GM21717 (cell line): Measurements from ENCODE around the gene SLC24A3.

Source experiments
- ATAC-seq: cut with Tn5 transposase; IDR thresholded peaks from one replicate; pipeline ENCODE4 v1.9.1; 2021; ENCODE audit warnings: mild to moderate bottlenecking, moderate library complexity; ENCODE audit not compliant: unreplicated experiment

Gene SLC24A3

GRCh38 chr20:19335916-19336315, 123.5 kb downstream of the SLC24A3 start:
- no peak for ATAC-seq

GRCh38 chr20:19336631-19337030, 124.2 kb downstream of the SLC24A3 start:
- no peak for ATAC-seq

GRCh38 chr20:19338380-19338779, 125.9 kb downstream of the SLC24A3 start:
- no peak for ATAC-seq

- ATAC-seq, result no peak
Observed at GRCh38 chr20:19338960-19339359, 126.5 kb downstream of the SLC24A3 start.

GRCh38 chr20:19341348-19342053, 129.1 kb downstream of the SLC24A3 start:
- ATAC-seq, result no peak

GRCh38 chr20:19344341-19344740, 131.9 kb downstream of the SLC24A3 start:
- ATAC-seq, result no peak

- ATAC-seq, result peak; percentile 84
Observed at GRCh38 chr20:19347943-19348456, 135.6 kb downstream of the SLC24A3 start.

GRCh38 chr20:19348582-19348981, 136.1 kb downstream of the SLC24A3 start:
- no peak for ATAC-seq

GRCh38 chr20:19349879-19350278, 137.4 kb downstream of the SLC24A3 start:
- ATAC-seq, result no peak

GRCh38 chr20:19351542-19351941, 139.1 kb downstream of the SLC24A3 start:
- no peak for ATAC-seq

- ATAC-seq, result no peak
Observed at GRCh38 chr20:19354950-19355349, 142.5 kb downstream of the SLC24A3 start.

- ATAC-seq, result no peak
Observed at GRCh38 chr20:19361790-19362189, 149.3 kb downstream of the SLC24A3 start.

- no peak for ATAC-seq
Observed at GRCh38 chr20:19363476-19363875, 151.0 kb downstream of the SLC24A3 start.

GRCh38 chr20:19367591-19367990, 155.1 kb downstream of the SLC24A3 start:
- no peak for ATAC-seq

GRCh38 chr20:19368351-19368750, 155.9 kb downstream of the SLC24A3 start:
- ATAC-seq, result no peak

GRCh38 chr20:19370076-19371075, 157.9 kb downstream of the SLC24A3 start:
- ATAC-seq, result no peak

GRCh38 chr20:19371112-19371511, 158.7 kb downstream of the SLC24A3 start:
- ATAC-seq, result no peak

- ATAC-seq, result no peak
Observed at GRCh38 chr20:19374216-19374615, 161.8 kb downstream of the SLC24A3 start.

GRCh38 chr20:19375395-19375794, 163.0 kb downstream of the SLC24A3 start:
- ATAC-seq, result no peak

GRCh38 chr20:19375801-19376200, 163.4 kb downstream of the SLC24A3 start:
- ATAC-seq, result no peak

- ATAC-seq, result no peak
Observed at GRCh38 chr20:19376451-19377229, 164.2 kb downstream of the SLC24A3 start.
